DMS153 treated with DMSO at 0.1 percent for 48 hours (cell line): ENCODE results near the gene PRKCQ.
"Not testable (repeated sequence)": the region's sequence is repeated elsewhere in the genome, so short reads cannot be mapped to it uniquely, and the experiment has no call there.

Experiments
- DNase-seq: peaks from one replicate; lab custom pipeline; 2025; ENCODE audit not compliant: unreplicated experiment; lab: John Stamatoyannopoulos, UW

The PRKCQ gene

DNA sequence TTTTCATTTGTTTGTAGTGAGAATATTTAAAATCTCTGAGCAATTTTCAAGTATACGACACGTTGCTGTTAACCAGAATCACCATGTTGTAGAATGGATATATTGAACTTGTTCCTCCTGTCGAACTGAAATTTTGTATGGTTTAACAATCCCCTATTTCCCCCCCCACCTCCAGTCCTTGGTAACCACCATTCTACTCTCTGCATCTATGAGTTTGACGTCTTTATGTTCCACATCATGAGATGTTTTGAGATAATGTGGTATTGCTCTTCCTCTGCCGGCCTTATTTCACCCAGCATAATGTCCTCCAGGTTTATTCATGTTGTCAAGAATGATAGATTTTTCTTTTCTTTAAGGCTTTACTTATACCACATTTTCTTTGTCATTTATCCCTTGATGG lies 17.4 kb upstream of the PRKCQ start:
- DNase-seq, result no peak

- DNase-seq, result no peak
Measured at GRCh38 chr10:6595499-6595898, 15.4 kb upstream of the PRKCQ start.

DNA sequence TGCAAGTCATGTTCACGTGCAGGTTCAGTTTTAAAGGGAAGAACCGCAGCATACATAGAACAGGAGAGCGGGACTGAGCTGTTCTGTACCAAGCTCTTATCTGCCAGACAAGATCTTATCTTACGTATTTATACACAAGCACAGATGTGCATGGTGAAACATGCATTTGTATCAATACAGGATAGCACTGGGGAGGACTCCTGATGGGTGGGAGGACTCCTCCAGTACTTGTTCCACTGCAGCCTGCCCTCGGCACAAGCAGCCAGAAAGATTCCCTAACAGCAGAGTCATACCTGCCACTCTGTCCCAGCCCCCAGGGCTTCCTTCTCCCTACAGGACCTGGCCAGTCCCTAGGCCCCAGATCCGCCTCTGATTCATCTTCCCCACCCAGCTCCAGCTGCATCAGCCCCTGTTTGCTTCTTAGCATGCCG lies 13.2 kb upstream of the PRKCQ start:
- DNase-seq, result no peak

DNA sequence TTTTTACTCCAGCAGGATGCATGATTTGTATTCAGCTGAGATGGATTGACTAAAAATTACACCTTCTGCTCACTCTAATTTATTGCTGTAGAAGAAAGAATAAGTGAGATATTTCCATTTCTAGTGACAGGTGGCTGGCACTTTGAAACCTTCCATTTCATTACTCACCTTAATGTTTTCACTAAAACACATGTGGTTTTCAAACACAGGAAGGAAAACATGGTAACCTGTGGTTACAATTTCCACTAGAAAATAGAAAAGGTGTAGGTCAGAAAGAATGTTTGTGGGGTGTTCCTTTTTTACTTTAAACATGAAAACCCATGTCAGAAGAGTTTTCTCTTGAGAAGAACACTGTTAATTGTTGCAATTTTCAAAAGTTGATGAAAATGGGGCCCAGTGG lies 12.0 kb upstream of the PRKCQ start:
- DNase-seq, result no peak

DNA sequence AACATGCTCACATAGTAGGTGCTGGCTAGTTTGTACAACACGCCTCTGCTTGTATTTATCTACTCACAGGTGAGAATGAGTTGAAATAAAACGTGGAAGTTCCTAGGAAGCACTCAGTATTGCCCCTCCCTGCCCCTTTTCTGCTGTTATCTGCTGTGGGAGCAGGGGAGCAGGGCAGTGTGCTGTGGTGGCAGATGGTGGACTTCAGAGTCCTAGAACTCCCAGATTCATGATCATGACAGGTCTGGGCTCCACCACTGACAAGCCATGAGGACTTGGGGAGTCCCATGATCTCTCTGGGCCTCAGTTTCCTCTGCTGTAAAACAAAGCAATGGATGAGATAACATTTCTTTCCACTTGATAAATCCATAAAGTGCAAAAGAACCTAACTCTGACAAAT lies 11.6 kb upstream of the PRKCQ start:
- no peak for DNase-seq

- no peak for DNase-seq
Measured at GRCh38 chr10:6590100-6590499, 10.0 kb upstream of the PRKCQ start.

DNA sequence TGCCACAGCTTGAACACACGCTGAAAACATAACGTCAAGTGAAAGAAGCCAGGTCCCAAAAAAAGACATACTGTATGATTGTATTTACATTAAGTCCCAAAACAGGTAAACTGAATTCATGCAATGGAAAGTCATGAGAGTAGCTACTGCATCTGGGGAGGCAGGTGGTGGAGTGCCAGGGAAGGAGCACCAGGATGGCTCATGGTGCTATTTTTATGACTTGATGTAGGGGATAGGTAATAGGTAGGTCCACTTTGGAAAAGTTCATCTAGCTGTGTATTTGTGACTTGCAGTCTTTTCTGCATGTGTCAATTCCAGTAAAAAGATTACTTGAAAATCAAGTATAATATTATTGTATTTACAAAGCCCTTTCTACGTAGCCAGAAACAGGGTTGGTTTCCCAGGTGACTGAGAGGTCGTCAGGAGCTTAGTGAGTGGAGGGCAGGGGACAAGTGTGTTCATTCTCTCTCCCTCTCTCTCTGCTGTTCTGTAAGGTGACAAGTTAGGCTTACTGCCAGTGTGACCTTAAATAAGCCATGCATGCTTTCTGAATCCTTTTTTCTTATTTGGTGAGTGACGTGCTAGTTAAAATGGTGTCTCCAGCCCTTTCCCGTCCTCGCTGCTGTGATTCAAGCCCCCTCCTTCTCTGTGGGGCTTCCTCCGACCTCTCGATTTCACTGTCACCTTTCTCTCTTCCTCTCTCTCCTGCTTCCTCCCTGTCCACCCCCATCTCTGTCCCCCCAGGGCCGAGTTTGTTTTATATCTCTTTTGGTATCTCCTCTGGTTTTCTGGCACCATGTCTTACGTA lies 9.4 kb upstream of the PRKCQ start:
- no peak for DNase-seq

DNA sequence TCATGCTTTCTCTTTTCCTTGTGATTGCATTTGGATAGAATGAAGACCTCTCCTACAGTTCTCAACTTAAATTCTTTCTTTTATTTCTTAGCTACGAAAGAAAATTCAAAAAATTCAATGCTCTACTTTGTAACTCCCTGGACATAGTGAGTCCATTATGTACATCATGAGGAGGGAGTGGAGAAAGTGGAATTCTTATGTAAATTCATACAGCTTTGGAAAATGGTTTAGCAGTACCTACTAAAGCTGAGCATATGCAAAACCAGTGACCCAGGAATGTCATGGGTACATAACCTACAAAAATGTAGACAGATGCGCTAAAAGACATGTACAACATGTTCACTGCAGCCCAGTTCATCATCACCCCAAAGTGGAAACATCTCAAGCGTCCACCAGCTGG lies 8.8 kb upstream of the PRKCQ start:
- DNase-seq, result no peak

DNA sequence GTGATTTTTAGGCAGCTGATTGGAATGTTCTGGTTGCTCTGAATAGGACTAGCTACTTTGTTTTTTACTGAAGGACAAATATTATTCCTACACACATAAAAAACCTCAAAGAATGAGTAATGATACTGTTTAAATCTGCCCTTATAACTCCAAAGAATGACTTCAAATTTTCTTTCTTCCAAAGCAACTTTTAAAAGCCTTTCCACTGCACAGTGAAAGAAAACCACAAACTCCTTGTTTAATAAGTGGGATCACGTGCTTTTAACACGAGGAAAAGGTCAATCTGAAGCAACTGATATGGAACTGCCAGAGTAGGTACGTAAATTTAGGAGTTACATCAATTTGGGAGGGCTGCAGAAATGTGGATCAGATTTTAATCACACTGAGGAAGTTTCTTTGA lies 8.0 kb upstream of the PRKCQ start:
- DNase-seq, result no peak

DNA sequence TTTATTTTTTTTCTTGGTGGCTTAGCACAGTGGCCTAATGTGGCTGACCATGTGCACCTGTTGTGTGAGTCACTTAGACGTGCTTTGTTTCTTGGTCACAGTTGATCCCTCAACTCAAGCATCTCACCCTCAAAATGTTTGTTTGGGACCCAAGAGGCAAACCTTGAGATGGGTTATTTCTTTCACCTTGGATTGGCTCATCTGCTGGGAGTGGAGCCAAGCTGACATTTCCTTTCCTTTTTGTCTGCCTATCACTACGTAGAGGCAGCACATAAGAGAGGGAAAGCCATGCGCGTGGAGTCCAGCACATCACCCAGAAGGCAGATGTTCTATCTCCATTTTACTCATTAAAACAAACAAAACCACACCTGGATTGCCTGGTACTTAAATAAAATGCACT lies 6.4 kb upstream of the PRKCQ start:
- DNase-seq, result no peak

DNA sequence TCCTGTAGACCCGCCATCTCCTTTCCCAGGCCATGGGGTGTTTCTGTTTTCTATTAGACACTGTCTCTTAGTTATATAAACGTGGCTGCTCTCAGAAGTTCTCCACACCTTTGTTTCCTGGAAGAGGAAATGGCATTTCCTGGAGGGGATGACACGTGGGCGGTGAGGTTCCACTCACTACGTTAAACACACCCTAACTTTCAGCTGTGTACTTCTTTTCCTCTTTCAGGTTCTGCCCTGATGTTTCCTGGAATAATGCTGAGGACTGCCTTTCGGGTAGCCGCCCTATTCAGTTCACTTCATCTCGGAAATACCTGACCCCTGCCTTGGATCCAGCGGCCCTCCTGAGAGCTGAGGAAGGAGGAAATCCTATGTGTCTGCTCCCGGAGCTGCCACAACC lies 3.4 kb upstream of the PRKCQ start:
- no peak for DNase-seq

- DNase-seq, result not testable (repeated sequence)
Measured at GRCh38 chr10:6582913-6583312, 2.8 kb upstream of the PRKCQ start.

DNA sequence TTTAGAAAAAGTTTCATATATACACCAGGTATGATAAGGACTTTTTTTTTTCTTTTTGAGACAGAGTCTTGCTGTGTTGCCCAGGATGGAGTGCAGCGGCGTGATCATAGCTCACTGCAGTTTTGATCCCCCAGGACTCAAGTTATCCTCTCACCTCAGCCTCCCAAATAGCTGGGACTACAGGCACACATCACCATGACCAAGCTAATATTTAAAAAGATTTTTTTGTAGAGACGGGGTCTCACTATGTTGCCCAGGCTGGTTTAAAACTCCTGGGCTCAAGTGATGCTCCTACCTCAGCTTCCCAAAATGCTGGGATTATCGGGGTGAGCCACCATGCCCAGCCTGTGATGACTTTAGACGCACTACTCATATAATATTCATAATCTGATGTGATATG lies 2.2 kb upstream of the PRKCQ start:
- no peak for DNase-seq

DNA sequence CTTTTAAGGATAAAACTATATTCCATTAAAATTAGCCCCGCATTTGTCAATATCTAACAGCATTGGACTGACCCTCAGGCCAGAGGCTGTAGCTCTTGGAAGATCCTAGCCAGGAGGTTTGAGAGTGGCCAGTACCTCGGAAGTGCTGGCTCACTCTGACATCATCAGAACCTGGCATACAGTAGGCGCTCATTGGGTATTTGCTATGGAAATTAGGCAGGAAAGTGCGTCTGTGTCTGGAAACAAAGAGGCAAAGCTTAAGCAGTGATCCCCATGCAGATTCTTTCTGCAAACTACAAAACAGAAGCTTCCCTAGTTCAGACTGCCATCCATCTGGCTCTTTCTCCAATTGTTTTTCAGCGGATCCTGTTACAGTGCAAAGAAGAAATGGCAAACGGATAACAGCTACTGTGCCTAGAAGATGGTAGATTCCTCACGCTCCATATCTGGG lies 1.7 kb upstream of the PRKCQ start:
- DNase-seq, result no peak

GRCh38 chr10:6581223-6581622 lies 1.1 kb upstream of the PRKCQ start:
- DNase-seq, result not testable (repeated sequence)

DNA sequence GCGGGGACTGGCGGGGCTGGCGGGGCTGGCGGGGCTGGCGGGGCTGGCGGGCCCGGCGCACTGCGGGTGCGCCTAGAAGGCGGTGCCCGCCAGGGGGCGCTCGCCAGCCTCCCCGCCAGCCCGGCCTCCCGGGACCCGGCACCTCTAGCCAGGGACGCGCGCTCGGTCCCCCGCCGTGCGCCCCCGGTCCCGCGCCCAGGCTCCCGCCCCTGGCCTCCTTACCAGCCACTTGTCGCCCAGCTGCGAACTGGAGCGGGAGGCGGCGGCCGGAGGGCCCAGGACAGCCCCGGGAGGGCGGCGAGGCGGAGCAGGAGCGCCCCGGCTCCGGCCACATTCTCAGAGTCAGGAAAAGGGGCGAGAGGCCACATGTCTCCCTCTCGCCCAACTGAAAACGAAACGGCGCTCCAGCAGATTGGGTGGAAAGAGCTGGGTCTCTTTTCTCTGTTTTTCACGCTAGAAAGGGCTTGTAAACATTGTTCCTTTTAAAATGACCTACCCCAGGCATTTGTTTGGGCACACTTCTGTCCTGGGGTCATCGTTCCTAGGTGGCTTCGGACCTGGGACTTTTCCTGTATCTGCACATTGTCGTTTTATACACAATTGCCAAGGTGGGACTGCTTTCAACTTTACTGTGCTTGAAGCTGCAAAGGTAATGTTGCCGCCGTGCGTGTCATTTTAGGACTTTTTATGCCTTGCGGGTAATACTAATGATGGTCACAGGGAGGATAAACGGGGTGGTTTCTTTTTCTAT lies 378 bp upstream of the PRKCQ start:
- peak; percentile 1 for DNase-seq

GRCh38 chr10:6579183-6579903 lies 733 bp downstream of the PRKCQ start:
- DNase-seq, result no peak

GRCh38 chr10:6578795-6579182 lies 1.3 kb downstream of the PRKCQ start:
- DNase-seq, result no peak

DNA sequence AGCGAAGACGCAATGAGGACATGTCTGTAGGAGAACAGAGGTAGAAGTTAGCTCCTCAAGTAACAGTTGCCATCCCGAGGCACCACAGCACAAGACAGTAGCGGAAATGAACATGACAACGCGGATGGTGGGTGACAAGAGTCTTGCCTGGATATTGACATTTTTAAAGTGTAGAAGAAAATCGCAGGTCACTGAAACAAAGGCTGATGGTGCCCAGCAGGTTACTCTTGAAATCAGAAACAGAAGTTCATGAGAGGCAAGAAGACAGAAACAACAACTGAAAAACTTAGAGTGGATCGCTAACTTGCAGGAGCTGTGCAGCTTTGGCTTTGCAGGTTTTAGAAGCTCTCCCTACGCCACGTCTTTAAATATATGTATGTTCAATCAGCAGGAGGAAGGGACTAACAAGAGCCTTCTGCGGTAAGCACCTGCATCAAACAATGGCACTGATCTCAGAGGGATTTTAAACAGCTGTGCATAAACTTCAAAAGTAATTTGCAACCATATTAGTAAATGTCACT lies 1.8 kb downstream of the PRKCQ start:
- DNase-seq, result no peak

- DNase-seq, result no peak
Measured at GRCh38 chr10:6576326-6576725, 3.8 kb downstream of the PRKCQ start.

DNA sequence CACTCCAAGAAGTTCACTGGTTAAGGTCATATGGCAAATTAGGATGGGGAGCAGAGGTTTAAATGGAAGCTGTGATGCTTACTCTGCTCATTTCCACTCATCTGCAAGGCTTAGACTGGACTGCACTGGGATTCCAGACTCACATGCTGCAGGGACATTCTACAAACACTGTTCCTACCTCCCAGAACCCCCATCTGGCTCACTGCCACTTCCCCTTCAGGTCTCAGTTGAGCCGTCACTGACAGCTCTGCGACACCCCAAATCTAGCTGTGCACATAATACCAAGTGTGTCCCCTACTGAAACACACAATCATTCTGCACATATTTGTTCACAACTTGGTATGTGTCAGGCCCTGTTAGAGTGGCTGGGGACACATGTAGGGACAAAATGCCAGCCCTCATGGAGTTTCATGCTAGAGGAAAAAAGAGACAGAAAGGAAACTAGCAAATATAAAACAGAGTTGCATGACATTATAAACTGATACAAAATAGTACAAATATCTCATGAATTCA lies 5.4 kb downstream of the PRKCQ start:
- DNase-seq, result no peak
